DND-41 (cell line): Measurements from ENCODE around the gene SDK2.

Experiments used
- ATAC-seq: fragments of 200-7000 bp; cut with Tn5 transposase; 3 replicates; pipeline ENCODE4 v1.9.1; 2021; ENCODE audit warnings: low read depth; ENCODE audit not compliant: insufficient read depth
- DNase-seq: peaks from one replicate; pipeline ENCODE4 v3.0.0-alpha.2; 2020
- H2AFZ ChIP-seq: 2 replicates; pipeline ENCODE4 v1.6.0; 2012; ENCODE audit warnings: low read depth, low read length
- H3K27ac ChIP-seq: 2 replicates; pipeline ENCODE4 v1.5.1; 2012; ENCODE audit warnings: low read length, inconsistent platforms
- H3K27me3 ChIP-seq: fragments of 200-600 bp; sonication (generic); 2 replicates; pipeline ENCODE4 v1.6.0; 2012; ENCODE audit warnings: low read length, mild to moderate bottlenecking, inconsistent platforms; ENCODE audit not compliant: insufficient read depth, poor library complexity
- H3K36me3 ChIP-seq: 2 replicates; pipeline ENCODE4 v1.5.1; 2012; ENCODE audit warnings: low read length, inconsistent platforms; ENCODE audit not compliant: insufficient read depth
- H3K4me1 ChIP-seq: 2 replicates; pipeline ENCODE4 v1.5.1; 2012; ENCODE audit warnings: mild to moderate bottlenecking, low read length; ENCODE audit not compliant: insufficient read depth
- H3K4me2 ChIP-seq: 2 replicates; pipeline ENCODE4 v1.6.0; 2012; ENCODE audit warnings: mild to moderate bottlenecking, moderate library complexity, low read length, inconsistent platforms; ENCODE audit not compliant: insufficient read depth
- H3K4me3 ChIP-seq, 2 experiments: fragments of 200-600 bp in 1 of 2; shearing (Covaris generic) in 1 of 2; 2 replicates each; pipeline ENCODE4 v1.5.1; 2012 to 2016; ENCODE audit warnings: inconsistent platforms in 2 of 2, low read length in 2 of 2, mild to moderate bottlenecking in 2 of 2, low read depth in 1 of 2, moderate library complexity in 1 of 2
- H3K79me2 ChIP-seq: 2 replicates; pipeline ENCODE4 v1.6.0; 2012; ENCODE audit warnings: low read length, inconsistent platforms; ENCODE audit not compliant: insufficient read depth
- H3K9ac ChIP-seq: 2 replicates; pipeline ENCODE4 v1.6.0; 2012; ENCODE audit warnings: low read depth, mild to moderate bottlenecking, inconsistent platforms, low read length, moderate library complexity
- H3K9me3 ChIP-seq: 2 replicates; pipeline ENCODE4 v1.5.1; 2012; ENCODE audit warnings: low read length, moderate library complexity, mild to moderate bottlenecking, inconsistent platforms; ENCODE audit not compliant: insufficient read depth, severe bottlenecking
- H4K20me1 ChIP-seq: 2 replicates; pipeline ENCODE4 v1.6.0; 2012; ENCODE audit warnings: low read length; ENCODE audit not compliant: insufficient read depth
- EZH2 ChIP-seq: IDR thresholded peaks from 3 replicates; pipeline ENCODE4 v1.6.1; 2012; ENCODE audit warnings: borderline replicate concordance, low read depth, mild to moderate bottlenecking, moderate library complexity, low read length, inconsistent platforms; ENCODE audit not compliant: severe bottlenecking
- TF ChIP-seq, protein P1 (sequence below): IDR thresholded peaks from 2 replicates; pipeline ENCODE4 v1.5.1; 2012; ENCODE audit warnings: borderline replicate concordance, low read length, moderate library complexity, mild to moderate bottlenecking; ENCODE audit not compliant: poor library complexity, severe bottlenecking; ENCODE audit errors: extremely low read depth

SDK2 gene

DNA sequence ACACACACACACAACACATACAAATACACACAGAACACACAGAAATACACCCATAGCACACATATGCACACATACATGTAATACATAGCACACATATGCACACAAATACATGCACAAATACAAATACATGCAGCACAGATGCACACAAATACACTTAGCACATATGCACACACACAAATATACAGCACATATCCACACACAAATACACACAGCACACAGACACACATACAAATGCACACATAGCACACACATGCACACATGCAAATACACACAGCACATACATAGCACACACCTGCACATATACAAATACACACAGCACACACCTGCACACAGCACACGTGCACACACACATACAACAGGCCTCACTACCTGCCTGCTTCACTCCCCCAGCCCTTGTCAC, 49.6 kb downstream of the SDK2 start:
- TF ChIP-seq EZH2, result no peak
- TF ChIP-seq, protein P1, sequence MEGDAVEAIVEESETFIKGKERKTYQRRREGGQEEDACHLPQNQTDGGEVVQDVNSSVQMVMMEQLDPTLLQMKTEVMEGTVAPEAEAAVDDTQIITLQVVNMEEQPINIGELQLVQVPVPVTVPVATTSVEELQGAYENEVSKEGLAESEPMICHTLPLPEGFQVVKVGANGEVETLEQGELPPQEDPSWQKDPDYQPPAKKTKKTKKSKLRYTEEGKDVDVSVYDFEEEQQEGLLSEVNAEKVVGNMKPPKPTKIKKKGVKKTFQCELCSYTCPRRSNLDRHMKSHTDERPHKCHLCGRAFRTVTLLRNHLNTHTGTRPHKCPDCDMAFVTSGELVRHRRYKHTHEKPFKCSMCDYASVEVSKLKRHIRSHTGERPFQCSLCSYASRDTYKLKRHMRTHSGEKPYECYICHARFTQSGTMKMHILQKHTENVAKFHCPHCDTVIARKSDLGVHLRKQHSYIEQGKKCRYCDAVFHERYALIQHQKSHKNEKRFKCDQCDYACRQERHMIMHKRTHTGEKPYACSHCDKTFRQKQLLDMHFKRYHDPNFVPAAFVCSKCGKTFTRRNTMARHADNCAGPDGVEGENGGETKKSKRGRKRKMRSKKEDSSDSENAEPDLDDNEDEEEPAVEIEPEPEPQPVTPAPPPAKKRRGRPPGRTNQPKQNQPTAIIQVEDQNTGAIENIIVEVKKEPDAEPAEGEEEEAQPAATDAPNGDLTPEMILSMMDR, result no peak
- Histone ChIP-seq H4K20me1 (no peaks in the 10 kb centered on the region), H3K79me2 (no peaks in the 10 kb centered on the region), H3K4me2 (no peak overlapping the region), H3K27me3 (no peaks in the 10 kb centered on the region), H2AFZ (no peak overlapping the region), H3K9ac (peak overlapping the region; percentile 26; the same call in 1 of the 2 replicates), H3K4me1 (peaks cover 69% of the 10 kb centered on the region), H3K27ac (peak overlapping the region; percentile 94), H3K36me3 (no peaks in the 10 kb centered on the region; the same call in 1 of the 2 replicates), H3K4me3 (no peak overlapping the region), H3K9me3 (no peaks in the 10 kb centered on the region)
- ATAC-seq (no peak), DNase-seq (no peak)

GRCh38 chr17:73594025-73594424, 50.2 kb downstream of the SDK2 start:
- Histone ChIP-seq H3K9ac (peak overlapping the region; percentile 57; the same call in 1 of the 2 replicates), H3K79me2 (no peaks in the 10 kb centered on the region), H3K36me3 (no peaks in the 10 kb centered on the region; the same call in 1 of the 2 replicates), H3K4me1 (peaks cover 75% of the 10 kb centered on the region), H2AFZ (no peak overlapping the region), H3K27me3 (no peaks in the 10 kb centered on the region), H3K9me3 (no peaks in the 10 kb centered on the region), H3K4me3 (no peak overlapping the region), H4K20me1 (no peaks in the 10 kb centered on the region), H3K4me2 (no peak overlapping the region), H3K27ac (peak overlapping the region; percentile 94)
- ATAC-seq (no peak), DNase-seq (no peak)
- TF ChIP-seq, protein P1, result no peak
- TF ChIP-seq EZH2, result no peak

- peak overlapping the region in 1 of 2 experiments; percentile 19; a peak in 1 of 4 replicates for H3K4me3 ChIP-seq
- no peaks in the 10 kb centered on the region; the same call in 1 of the 2 replicates for H3K36me3 ChIP-seq
- H3K79me2 ChIP-seq, result no peaks in the 10 kb centered on the region
- no peak overlapping the region for H2AFZ ChIP-seq
- ATAC-seq, result no peak
- peaks cover 81% of the 10 kb centered on the region for H3K4me1 ChIP-seq
- DNase-seq, result no peak
- no peaks in the 10 kb centered on the region for H3K9me3 ChIP-seq
- no peaks in the 10 kb centered on the region for H4K20me1 ChIP-seq
- H3K27me3 ChIP-seq, result no peaks in the 10 kb centered on the region
- H3K4me2 ChIP-seq, result peak overlapping the region; percentile 62; the same call in 1 of the 2 replicates
- TF ChIP-seq, protein P1, result no peak
- TF ChIP-seq EZH2, result no peak
- H3K9ac ChIP-seq, result peak overlapping the region; percentile 57
- H3K27ac ChIP-seq, result peak overlapping the region; percentile 94
Measured at GRCh38 chr17:73593249-73593965, 50.8 kb downstream of the SDK2 start.
